Frontal cortex (tissue), 4 donors: ENCODE results near the gene NUDT4. TPM values are rescaled to one million over a fixed set of nuclear protein-coding genes. Genes with fewer than 3 reads are reported as not detected.
"Not testable (repeated sequence)": the region's sequence is repeated elsewhere in the genome, so short reads cannot be mapped to it uniquely, and the experiment has no call there.

Experiments used
- DNase-seq, 2 donors: peaks; one replicate each; pipeline ENCODE4 v3.0.0; 2012; ENCODE audit warnings: low spot score in 2 of 2
- FAIRE-seq: peaks from 2 replicates; lab custom pipeline; 2012; peaks lifted over from hg19 to GRCh38; lab: Jason Lieb, UNC
- total RNA-seq: library from RNA; depleted of rRNA; stranded (reverse); fragments of >200 nt; gene quantifications from one replicate; pipeline ENCODE4 v1.2.3, GENCODE V29; 2014
- donor health status: control.
- donor health status: control.
- donor health status: control.

NUDT4 gene
- total RNA-seq, 1 donor from 2014 or later = 148 TPM

- DNase-seq (no peak), FAIRE-seq (no peak)
These were observed 11.9 kb upstream of the NUDT4 start for GRCh38 chr12:93365616-93366405.

- no peak for FAIRE-seq
These were observed 11.3 kb upstream of the NUDT4 start for GRCh38 chr12:93366422-93366821.

GRCh38 chr12:93368766-93369165, 9.0 kb upstream of the NUDT4 start:
- DNase-seq = no peak
- no peak for FAIRE-seq

More at GRCh38 chr12:93366422-93366821, 11.3 kb upstream of the NUDT4 start:
- no peak for DNase-seq

- FAIRE-seq (no peak), DNase-seq (no peak)
These were observed 8.2 kb upstream of the NUDT4 start for GRCh38 chr12:93369505-93369904.

GRCh38 chr12:93370947-93371346, 6.8 kb upstream of the NUDT4 start:
- DNase-seq (no peak), FAIRE-seq (no peak)

- DNase-seq = no peak
- no peak for FAIRE-seq
These were observed 3.6 kb upstream of the NUDT4 start for GRCh38 chr12:93373961-93374656.

GRCh38 chr12:93375906-93376305, 1.8 kb upstream of the NUDT4 start:
- no peak for DNase-seq
- no peak for FAIRE-seq

GRCh38 chr12:93376436-93377251, 1.1 kb upstream of the NUDT4 start:
- DNase-seq (no peak), FAIRE-seq (no peak)

GRCh38 chr12:93378196-93378997, 672 bp downstream of the NUDT4 start:
- FAIRE-seq = not testable (repeated sequence)
- DNase-seq = peak in 1 of 2 donors; percentile 38

- no peak for FAIRE-seq
- DNase-seq = peak in 1 of 2 donors; percentile 29
These were observed 1.2 kb downstream of the NUDT4 start for GRCh38 chr12:93378998-93379325.

GRCh38 chr12:93379326-93379980, 1.7 kb downstream of the NUDT4 start:
- FAIRE-seq (no peak), DNase-seq (no peak)

GRCh38 chr12:93379981-93380361, 2.2 kb downstream of the NUDT4 start:
- FAIRE-seq (no peak), DNase-seq (no peak)

- DNase-seq = no peak
- no peak for FAIRE-seq
These were observed 2.9 kb downstream of the NUDT4 start for GRCh38 chr12:93380480-93381121.

GRCh38 chr12:93381161-93381975, 3.6 kb downstream of the NUDT4 start:
- DNase-seq (no peak), FAIRE-seq (no peak)

- not testable (repeated sequence) for DNase-seq, FAIRE-seq
These were observed 4.3 kb downstream of the NUDT4 start for GRCh38 chr12:93381976-93382437.

GRCh38 chr12:93387780-93388179, 10.1 kb downstream of the NUDT4 start:
- DNase-seq = no peak
- no peak for FAIRE-seq

GRCh38 chr12:93390031-93390430, 12.3 kb downstream of the NUDT4 start:
- DNase-seq = no peak
- FAIRE-seq = no peak
